OCI-LY1 (cell line): ENCODE measurements around the gene ZDHHC23.
A peak's percentile ranks its signal among the peaks of the same experiment; 100 is the strongest.

Experiments used
- H2AFZ ChIP-seq: fragments of 200-600 bp; sonication (generic), shearing (Covaris generic); 2 replicates; pipeline ENCODE4 v1.6.0; 2014; ENCODE audit warnings: antibody characterized with exemption, mild to moderate bottlenecking, low read length
- H3F3A ChIP-seq: fragments of 200-600 bp; sonication (generic), shearing (Covaris generic); 2 replicates; pipeline ENCODE4 v1.6.0; 2014; ENCODE audit warnings: mild to moderate bottlenecking, antibody characterized with exemption, low read length, moderate library complexity; ENCODE audit not compliant: insufficient read depth
- H3K27ac ChIP-seq: fragments of 200-600 bp; sonication (generic); 2 replicates; pipeline ENCODE4 v1.5.1; 2014; ENCODE audit warnings: low read length, mixed run types, mild to moderate bottlenecking, low read depth; ENCODE audit not compliant: poor library complexity, severe bottlenecking
- H3K27me3 ChIP-seq: fragments of 200-600 bp; sonication (generic); 2 replicates; pipeline ENCODE4 v1.6.0; 2014; ENCODE audit warnings: antibody characterized with exemption, mild to moderate bottlenecking, low read length, moderate library complexity; ENCODE audit not compliant: insufficient read depth
- H3K36me3 ChIP-seq: fragments of 200-600 bp; sonication (generic); 2 replicates; pipeline ENCODE4 v1.6.1; 2014; ENCODE audit warnings: mild to moderate bottlenecking, antibody characterized with exemption, low read length, moderate library complexity, mixed read lengths; ENCODE audit not compliant: insufficient read depth
- H3K4me1 ChIP-seq: fragments of 200-600 bp; sonication (generic); 2 replicates; pipeline ENCODE4 v1.5.1; 2014; ENCODE audit warnings: mild to moderate bottlenecking, low read length, moderate library complexity; ENCODE audit not compliant: insufficient read depth, severe bottlenecking
- H3K4me2 ChIP-seq: fragments of 200-600 bp; sonication (generic), shearing (Covaris generic); 2 replicates; pipeline ENCODE4 v1.6.1; 2014; ENCODE audit warnings: low read length
- H3K4me3 ChIP-seq: fragments of 200-600 bp; sonication (generic); 2 replicates; pipeline ENCODE4 v1.5.1; 2014; ENCODE audit warnings: low read length, low read depth, mild to moderate bottlenecking, mixed read lengths; ENCODE audit not compliant: poor library complexity, severe bottlenecking
- H3K79me2 ChIP-seq: fragments of 200-600 bp; shearing (Covaris generic); 2 replicates; pipeline ENCODE4 v1.6.1; 2016; ENCODE audit warnings: mixed run types, low read length, mixed read lengths; ENCODE audit not compliant: insufficient read depth
- H3K9ac ChIP-seq: fragments of 200-600 bp; sonication (generic), shearing (Covaris generic); 2 replicates; pipeline ENCODE4 v1.6.1; 2014; ENCODE audit warnings: mild to moderate bottlenecking, low read length, mixed read lengths
- H3K9me2 ChIP-seq: fragments of 200-600 bp; sonication (generic), shearing (Covaris generic); 2 replicates; pipeline ENCODE4 v1.6.1; 2014; ENCODE audit warnings: low read depth, mild to moderate bottlenecking, low read length, mixed read lengths
- H3K9me3 ChIP-seq: fragments of 200-600 bp; shearing (Covaris generic); 2 replicates; pipeline ENCODE4 v1.6.1; 2014; ENCODE audit warnings: low read length, mixed read lengths
- H4K20me1 ChIP-seq: fragments of 200-600 bp; sonication (generic), shearing (Covaris generic); 2 replicates; pipeline ENCODE4 v1.6.0; 2016; ENCODE audit warnings: mild to moderate bottlenecking, low read length; ENCODE audit not compliant: insufficient read depth
- CTCF ChIP-seq: fragments of 200-600 bp; sonication (generic), shearing (Covaris generic); IDR thresholded peaks from 2 replicates; pipeline ENCODE4 v1.5.1; 2017; ENCODE audit warnings: mild to moderate bottlenecking, antibody characterized with exemption, low read length, moderate library complexity, mixed read lengths
- EZH2 ChIP-seq: fragments of 200-600 bp; sonication (generic), shearing (Covaris generic); IDR thresholded peaks from 2 replicates; pipeline ENCODE4 v1.8.0; 2017; ENCODE audit warnings: borderline replicate concordance, mixed run types, mild to moderate bottlenecking, antibody characterized with exemption, low read length, moderate library complexity, mixed read lengths

ZDHHC23 gene

GRCh38 chr3:113954091-113954685, 6.4 kb downstream of the ZDHHC23 start:
- Histone ChIP-seq H3K4me1 (peaks cover 6% of the 10 kb centered on the region), H3K4me3 (no peak overlapping the region), H3K27me3 (no peaks in the 10 kb centered on the region), H4K20me1 (no peaks in the 10 kb centered on the region), H3K9ac (no peak overlapping the region), H2AFZ (no peak overlapping the region), H3K9me2 (no peaks in the 10 kb centered on the region), H3F3A (no peaks in the 10 kb centered on the region), H3K27ac (no peak overlapping the region), H3K36me3 (peaks cover 94% of the 10 kb centered on the region), H3K4me2 (no peak overlapping the region), H3K79me2 (no peaks in the 10 kb centered on the region), H3K9me3 (no peaks in the 10 kb centered on the region)
- no peak for TF ChIP-seq EZH2
- no peak for TF ChIP-seq CTCF

GRCh38 chr3:113963879-113964278, 16.1 kb downstream of the ZDHHC23 start:
- no peak overlapping the region for H3K9ac ChIP-seq
- TF ChIP-seq CTCF (no peak), EZH2 (no peak)
- H3F3A ChIP-seq: no peaks in the 10 kb centered on the region
- H2AFZ ChIP-seq: no peak overlapping the region
- H3K9me2 ChIP-seq: no peaks in the 10 kb centered on the region
- H3K27ac ChIP-seq: no peak overlapping the region
- no peaks in the 10 kb centered on the region for H4K20me1 ChIP-seq
- H3K9me3 ChIP-seq: no peaks in the 10 kb centered on the region
- H3K27me3 ChIP-seq: no peaks in the 10 kb centered on the region
- H3K4me3 ChIP-seq: no peak overlapping the region
- no peaks in the 10 kb centered on the region for H3K79me2 ChIP-seq
- H3K4me1 ChIP-seq: no peaks in the 10 kb centered on the region
- H3K36me3 ChIP-seq: peaks cover 47% of the 10 kb centered on the region
- H3K4me2 ChIP-seq: no peak overlapping the region

GRCh38 chr3:113966172-113966571, 18.4 kb downstream of the ZDHHC23 start:
- Histone ChIP-seq H3K9me2 (no peaks in the 10 kb centered on the region), H3K4me1 (no peaks in the 10 kb centered on the region), H3K79me2 (no peaks in the 10 kb centered on the region), H3K9ac (no peak overlapping the region), H3K4me3 (no peak overlapping the region), H3K27ac (no peak overlapping the region), H3K36me3 (peaks cover 24% of the 10 kb centered on the region), H3K9me3 (no peaks in the 10 kb centered on the region), H3K4me2 (no peak overlapping the region), H2AFZ (no peak overlapping the region), H3K27me3 (no peaks in the 10 kb centered on the region), H4K20me1 (no peaks in the 10 kb centered on the region), H3F3A (no peaks in the 10 kb centered on the region)
- TF ChIP-seq CTCF: peak; percentile 13; the same call in 1 of the 2 replicates
- TF ChIP-seq EZH2: no peak
